Panc1 (cell line): ENCODE data around the gene ARID4A. TPM values are rescaled to one million over a fixed set of nuclear protein-coding genes. Genes with fewer than 3 reads are reported as not detected.

Experiments used
- ATAC-seq: fragments of 200-7000 bp; cut with Tn5 transposase; 2 replicates; pipeline ENCODE4 v1.9.1; 2020; ENCODE audit warnings: mild to moderate bottlenecking, moderate library complexity
- BruUV-seq: library from RNA; stranded (reverse); fragments of 400-500 nt; replicated peaks from 2 replicates; lab custom pipeline; 2021; lab: Mats Ljungman, UMichigan
- CTCF ChIA-PET: fragments of 300-600 bp; sonication (Branson Sonifier 250); formaldehyde crosslinking; loops from one replicate; lab custom pipeline; 2022; ENCODE audit warnings: antibody characterized with exemption; lab: Charles Lee
- POLR2A ChIA-PET: fragments of 300-600 bp; sonication (Branson Sonifier 250); formaldehyde crosslinking; loops from one replicate; lab custom pipeline; 2022; ENCODE audit warnings: antibody characterized with exemption; lab: Charles Lee
- DNase-seq: peaks from one replicate; pipeline ENCODE4 v3.0.0-alpha.2; 2010; ENCODE audit warnings: low read depth, low spot score
- H3K27ac ChIP-seq: 2 replicates; pipeline ENCODE4 v1.5.1; 2011; ENCODE audit warnings: mild to moderate bottlenecking, low read length, inconsistent platforms
- H3K27me3 ChIP-seq: fragments of 200-500 bp; sonication (Bioruptor generic); 2 replicates; pipeline ENCODE4 v1.6.0; 2014; ENCODE audit warnings: low read length, inconsistent platforms; ENCODE audit not compliant: control insufficient read depth, insufficient read depth
- H3K36me3 ChIP-seq: fragments of 200-500 bp; sonication (Bioruptor generic); 2 replicates; pipeline ENCODE4 v1.5.1; 2014; ENCODE audit warnings: inconsistent platforms, mild to moderate bottlenecking, low read length, moderate library complexity; ENCODE audit not compliant: control insufficient read depth, insufficient read depth
- H3K4me1 ChIP-seq: 2 replicates; pipeline ENCODE4 v1.5.1; 2011; ENCODE audit warnings: inconsistent platforms, mild to moderate bottlenecking, low read length, moderate library complexity; ENCODE audit not compliant: control insufficient read depth, insufficient read depth
- H3K4me3 ChIP-seq, 2 experiments: 2 replicates each; pipeline ENCODE4 v1.5.1; 2011 to 2012; ENCODE audit warnings: low read depth in 2 of 2, low read length in 2 of 2, mild to moderate bottlenecking in 2 of 2, inconsistent platforms in 1 of 2, moderate library complexity in 1 of 2
- H3K9me3 ChIP-seq: fragments of 200-500 bp; sonication (Bioruptor generic); 2 replicates; pipeline ENCODE4 v1.5.1; 2014; ENCODE audit warnings: low read depth, mild to moderate bottlenecking, inconsistent platforms, low read length, moderate library complexity; ENCODE audit not compliant: control insufficient read depth, insufficient read depth
- CTCF ChIP-seq: fragments of 450-650 bp; IDR thresholded peaks from 2 replicates; pipeline ENCODE4 v1.5.1; 2017; ENCODE audit warnings: mild to moderate bottlenecking
- POLR2AphosphoS5 ChIP-seq: IDR thresholded peaks from 2 replicates; pipeline ENCODE4 v1.6.1; 2012; ENCODE audit warnings: mild to moderate bottlenecking, low read depth, low read length, moderate library complexity
- REST ChIP-seq, 2 experiments: IDR thresholded peaks; 2 replicates each; pipeline ENCODE4 v1.6.1; 2011 to 2012; ENCODE audit warnings: low read depth in 2 of 2, control low read depth in 1 of 2, low read length in 1 of 2, mild to moderate bottlenecking in 1 of 2, moderate library complexity in 1 of 2; ENCODE audit not compliant: insufficient read depth in 1 of 2
- SIN3A ChIP-seq: IDR thresholded peaks from 2 replicates; pipeline ENCODE4 v1.6.1; 2012; ENCODE audit warnings: low read depth, mild to moderate bottlenecking, low read length, moderate library complexity, borderline replicate concordance; ENCODE audit not compliant: insufficient read depth
- TCF7L2 ChIP-seq: IDR thresholded peaks from 2 replicates; pipeline ENCODE4 v1.6.1; 2011; ENCODE audit warnings: mild to moderate bottlenecking, low read depth, low read length, inconsistent platforms
- in situ Hi-C: cut with HindIII; loops from 2 replicates; pipeline ENCODE4 v1.10.0; 2016; ENCODE audit warnings: low sequenced_read_pairs, low pct_unique_long_range_greater_than_20kb
- intact Hi-C: fragments of 100-400 bp; cut with micrococcal nuclease; formaldehyde crosslinking; loops from one replicate; pipeline ENCODE4 v1.10.0; 2022; ENCODE audit not compliant: unreplicated experiment
- total RNA-seq: library from RNA; stranded (reverse); gene quantifications from one replicate; pipeline ENCODE4 v1.2.1, GENCODE V29; 2021; ENCODE audit not compliant: unreplicated experiment

ARID4A gene
- total RNA-seq, 1 experiment from 2014 or later: 11.4 TPM

GRCh38 chr14:58276208-58276607, 22.1 kb upstream of the ARID4A start:
- H3K27ac ChIP-seq: no peak overlapping the region
- POLR2A ChIA-PET: no interaction called here
- peaks cover 5% of the 10 kb centered on the region; the same call in 1 of the 2 replicates for H3K4me1 ChIP-seq
- intact Hi-C loops: no loop called here
- no peak for TF ChIP-seq REST (IDR thresholded peaks at IDR 0.05; ENCODE audit: insufficient read depth in 1 of 2, low read depth in 2 of 2, low read length in 1 of 2)
- no peak for TF ChIP-seq SIN3A
- no peak for TF ChIP-seq CTCF
- TF ChIP-seq TCF7L2: no peak
- no peak for TF ChIP-seq POLR2AphosphoS5
- H3K27me3 ChIP-seq: no peaks in the 10 kb centered on the region
- in situ Hi-C loops: no loop called here
- CTCF ChIA-PET: no interaction called here
- H3K9me3 ChIP-seq: no peaks in the 10 kb centered on the region
- H3K4me3 ChIP-seq: no peak overlapping the region
- no TSS peak for BruUV-seq
- DNase-seq: no peak
- peaks cover 14% of the 10 kb centered on the region; the same call in 1 of the 2 replicates for H3K36me3 ChIP-seq
- no peak for ATAC-seq

GRCh38 chr14:58278177-58278576, 20.2 kb upstream of the ARID4A start:
- ChIA-PET CTCF (no interaction called here), POLR2A (no interaction called here)
- H3K27me3 ChIP-seq: no peaks in the 10 kb centered on the region
- intact Hi-C loops (no loop called here), in situ Hi-C loops (no loop called here)
- peaks cover 8% of the 10 kb centered on the region; the same call in 1 of the 2 replicates for H3K36me3 ChIP-seq
- no peak overlapping the region for H3K27ac ChIP-seq
- no peak overlapping the region for H3K4me3 ChIP-seq
- no peaks in the 10 kb centered on the region for H3K9me3 ChIP-seq
- ATAC-seq (no peak), DNase-seq (no peak)
- BruUV-seq: no TSS peak
- TF ChIP-seq TCF7L2: no peak
- no peak for TF ChIP-seq CTCF
- no peak for TF ChIP-seq REST (IDR thresholded peaks at IDR 0.05; ENCODE audit: insufficient read depth in 1 of 2, low read depth in 2 of 2, low read length in 1 of 2)
- TF ChIP-seq POLR2AphosphoS5: no peak
- TF ChIP-seq SIN3A: no peak
- peaks cover 3% of the 10 kb centered on the region; the same call in 1 of the 2 replicates for H3K4me1 ChIP-seq
